ENCODE results near the gene GRIFIN. TPM values are rescaled to one million over a fixed set of nuclear protein-coding genes. Genes with fewer than 3 reads are reported as not detected.

The GRIFIN gene
- total RNA-seq, 1 donor from 2014 or later, result not detected

DNA sequence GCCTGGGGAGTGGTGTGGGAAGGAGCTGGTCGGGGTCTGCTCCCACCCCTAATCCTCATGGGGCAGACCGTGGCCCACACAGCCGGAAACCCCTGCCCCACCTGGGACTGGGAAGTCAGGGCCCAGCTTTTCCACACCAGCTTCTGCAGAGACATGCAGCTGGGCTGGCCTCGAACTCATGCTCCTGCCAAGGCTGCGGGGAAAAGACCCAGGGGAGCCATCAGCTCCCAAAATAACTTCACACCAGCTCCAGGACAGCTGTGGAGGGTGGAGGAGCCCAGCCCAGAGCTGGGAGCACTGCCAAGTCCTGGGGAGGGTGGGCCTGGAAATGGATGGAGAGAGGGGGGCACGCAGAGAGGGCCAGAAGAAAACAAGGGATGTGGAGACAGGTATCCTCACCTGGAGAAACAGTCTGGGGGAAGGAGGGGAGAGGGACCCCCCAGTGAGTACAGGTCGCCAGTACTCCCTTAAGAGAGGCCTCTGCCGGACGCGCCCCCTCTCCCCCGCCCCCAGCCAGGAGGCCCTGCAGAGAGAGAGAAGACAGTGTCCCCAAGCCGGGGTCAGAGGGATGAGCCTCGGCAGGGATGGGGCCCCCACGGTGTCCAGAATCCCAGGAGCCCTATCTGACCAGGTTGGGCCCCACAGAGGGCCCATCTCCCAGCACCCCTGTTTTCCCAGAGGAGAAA, 11.5 kb upstream of the GRIFIN start:
- no peak overlapping the region for H3K27ac Mint-ChIP-seq (ENCODE audit: unreplicated experiment)
- no peaks in the 10 kb centered on the region for H3K9me3 Mint-ChIP-seq (ENCODE audit: unreplicated experiment)
- no peak for DNase-seq (ENCODE audit: low spot score)
- TF ChIP-seq, protein P1, sequence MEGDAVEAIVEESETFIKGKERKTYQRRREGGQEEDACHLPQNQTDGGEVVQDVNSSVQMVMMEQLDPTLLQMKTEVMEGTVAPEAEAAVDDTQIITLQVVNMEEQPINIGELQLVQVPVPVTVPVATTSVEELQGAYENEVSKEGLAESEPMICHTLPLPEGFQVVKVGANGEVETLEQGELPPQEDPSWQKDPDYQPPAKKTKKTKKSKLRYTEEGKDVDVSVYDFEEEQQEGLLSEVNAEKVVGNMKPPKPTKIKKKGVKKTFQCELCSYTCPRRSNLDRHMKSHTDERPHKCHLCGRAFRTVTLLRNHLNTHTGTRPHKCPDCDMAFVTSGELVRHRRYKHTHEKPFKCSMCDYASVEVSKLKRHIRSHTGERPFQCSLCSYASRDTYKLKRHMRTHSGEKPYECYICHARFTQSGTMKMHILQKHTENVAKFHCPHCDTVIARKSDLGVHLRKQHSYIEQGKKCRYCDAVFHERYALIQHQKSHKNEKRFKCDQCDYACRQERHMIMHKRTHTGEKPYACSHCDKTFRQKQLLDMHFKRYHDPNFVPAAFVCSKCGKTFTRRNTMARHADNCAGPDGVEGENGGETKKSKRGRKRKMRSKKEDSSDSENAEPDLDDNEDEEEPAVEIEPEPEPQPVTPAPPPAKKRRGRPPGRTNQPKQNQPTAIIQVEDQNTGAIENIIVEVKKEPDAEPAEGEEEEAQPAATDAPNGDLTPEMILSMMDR (IDR thresholded peaks at IDR 0.05; ENCODE audit: unreplicated experiment), result no peak
- peaks cover 3% of the 10 kb centered on the region for H3K27me3 Mint-ChIP-seq (ENCODE audit: unreplicated experiment)
- peaks cover 2% of the 10 kb centered on the region for H3K4me1 Mint-ChIP-seq (ENCODE audit: unreplicated experiment)
- no peak overlapping the region for H3K4me3 Mint-ChIP-seq (ENCODE audit: unreplicated experiment)
- H3K36me3 Mint-ChIP-seq (ENCODE audit: low read depth, unreplicated experiment), result peaks cover 3% of the 10 kb centered on the region

DNA sequence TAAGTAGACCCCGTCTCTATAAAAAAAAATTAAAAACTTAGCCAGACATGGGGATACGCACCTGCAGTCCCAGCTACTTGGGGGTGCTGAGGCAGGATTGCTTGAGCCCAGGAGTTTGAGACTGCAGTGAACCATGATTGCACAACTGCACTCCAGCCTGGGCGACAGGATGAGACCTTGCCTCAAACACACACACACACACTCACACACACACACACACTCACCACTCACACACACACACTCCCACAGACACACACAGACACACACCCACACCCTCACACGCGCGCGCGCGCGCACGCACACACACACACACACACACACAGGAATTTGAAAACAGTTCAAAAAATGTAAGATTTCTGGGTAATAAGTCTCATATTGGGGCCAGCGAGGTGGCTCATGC, 8.7 kb upstream of the GRIFIN start:
- Mint-ChIP-seq H3K36me3 (ENCODE audit: low read depth, unreplicated experiment) (peaks cover 3% of the 10 kb centered on the region), H3K27ac (ENCODE audit: unreplicated experiment) (no peak overlapping the region), H3K27me3 (ENCODE audit: unreplicated experiment) (no peaks in the 10 kb centered on the region), H3K4me1 (ENCODE audit: unreplicated experiment) (peaks cover 2% of the 10 kb centered on the region), H3K4me3 (ENCODE audit: unreplicated experiment) (peak overlapping the region; percentile 12), H3K9me3 (ENCODE audit: unreplicated experiment) (no peaks in the 10 kb centered on the region)
- TF ChIP-seq, protein P1 (IDR thresholded peaks at IDR 0.05; ENCODE audit: unreplicated experiment), result no peak
- no peak for DNase-seq (ENCODE audit: low spot score)

DNA sequence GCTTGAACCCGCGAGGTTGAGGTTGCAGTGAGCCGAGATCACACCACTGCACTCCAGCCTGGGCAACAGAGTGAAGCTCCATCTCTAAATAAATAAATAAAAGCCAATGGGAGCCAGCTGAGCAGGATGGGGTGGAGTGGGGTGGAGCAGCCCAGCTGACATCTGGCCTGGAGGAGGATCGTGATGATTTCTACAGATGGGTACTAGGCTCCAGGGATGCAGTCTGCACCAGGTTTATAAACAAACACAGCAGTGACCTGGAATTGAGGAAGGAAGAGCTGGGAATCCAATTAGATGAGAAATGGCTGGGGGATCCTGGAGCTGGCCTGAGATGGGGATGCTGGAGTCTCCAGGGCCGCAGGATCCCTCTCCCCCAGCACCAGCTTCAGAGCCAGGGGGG, 7.3 kb upstream of the GRIFIN start:
- no peak overlapping the region for H3K27ac Mint-ChIP-seq (ENCODE audit: unreplicated experiment)
- TF ChIP-seq, protein P1 (IDR thresholded peaks at IDR 0.05; ENCODE audit: unreplicated experiment), result no peak
- no peak overlapping the region for H3K4me3 Mint-ChIP-seq (ENCODE audit: unreplicated experiment)
- peaks cover 3% of the 10 kb centered on the region for H3K36me3 Mint-ChIP-seq (ENCODE audit: low read depth, unreplicated experiment)
- H3K4me1 Mint-ChIP-seq (ENCODE audit: unreplicated experiment), result no peaks in the 10 kb centered on the region
- DNase-seq (ENCODE audit: low spot score), result no peak
- peaks cover 3% of the 10 kb centered on the region for H3K27me3 Mint-ChIP-seq (ENCODE audit: unreplicated experiment)
- H3K9me3 Mint-ChIP-seq (ENCODE audit: unreplicated experiment), result no peaks in the 10 kb centered on the region

DNA sequence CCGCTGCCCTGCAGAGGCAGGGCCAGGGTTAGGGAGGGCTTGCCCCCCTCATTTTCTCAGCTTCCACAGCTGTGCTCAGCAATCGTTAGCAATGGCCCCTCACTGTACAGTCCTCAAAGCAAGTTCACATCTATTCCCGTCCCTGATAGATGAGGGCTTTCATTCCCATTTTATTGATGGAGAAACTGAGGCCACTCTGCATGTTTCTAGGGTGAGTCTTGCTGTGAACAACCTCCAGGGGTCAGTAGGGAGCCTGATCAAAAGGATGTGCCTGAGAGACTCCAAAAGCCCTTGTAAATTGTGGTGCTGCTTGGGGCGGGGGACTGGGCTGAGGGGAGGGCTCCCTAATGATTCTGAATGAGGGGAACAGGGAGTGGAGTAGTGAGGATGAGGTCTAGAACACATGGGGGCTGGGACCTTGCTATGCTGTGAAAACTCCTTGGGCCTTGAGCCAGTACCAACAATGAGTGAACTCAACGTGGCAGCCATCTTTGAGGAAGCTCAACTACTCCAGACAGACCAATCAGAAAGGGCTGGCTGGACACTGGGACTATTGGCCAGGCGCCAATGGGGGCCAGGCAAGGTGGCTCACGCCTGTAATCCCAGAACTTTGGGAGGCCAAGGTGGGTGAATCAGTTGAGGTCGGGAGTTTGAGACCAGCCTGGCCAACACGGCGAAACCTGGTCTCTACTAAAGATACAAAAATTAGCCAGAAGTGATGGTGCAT, 6.7 kb upstream of the GRIFIN start:
- TF ChIP-seq, protein P1 (IDR thresholded peaks at IDR 0.05; ENCODE audit: unreplicated experiment), result no peak
- Mint-ChIP-seq H3K36me3 (ENCODE audit: low read depth, unreplicated experiment) (peaks cover 3% of the 10 kb centered on the region), H3K27me3 (ENCODE audit: unreplicated experiment) (peaks cover 3% of the 10 kb centered on the region), H3K9me3 (ENCODE audit: unreplicated experiment) (no peaks in the 10 kb centered on the region), H3K4me3 (ENCODE audit: unreplicated experiment) (no peak overlapping the region), H3K4me1 (ENCODE audit: unreplicated experiment) (no peaks in the 10 kb centered on the region), H3K27ac (ENCODE audit: unreplicated experiment) (no peak overlapping the region)
- no peak for DNase-seq (ENCODE audit: low spot score)

DNA sequence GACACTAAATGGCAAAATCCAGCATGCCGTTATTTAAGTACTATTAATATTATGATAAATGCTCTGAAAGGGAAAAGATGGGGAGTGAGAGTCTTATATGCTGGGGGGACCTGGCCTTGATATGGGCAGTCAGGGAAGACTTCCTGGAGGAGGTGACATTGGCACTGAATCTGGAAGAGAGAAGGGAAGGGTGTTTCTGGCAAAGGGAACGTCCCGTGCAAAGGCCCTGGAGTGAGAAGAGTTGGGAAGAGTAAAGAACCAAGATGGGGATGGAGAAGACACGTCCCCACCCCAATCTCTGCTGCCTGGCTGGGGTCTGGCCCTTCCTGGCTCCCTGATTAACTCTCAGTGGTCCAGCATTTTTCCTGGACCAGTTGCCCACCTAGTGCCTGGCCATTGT, 5.0 kb upstream of the GRIFIN start:
- Mint-ChIP-seq H3K36me3 (ENCODE audit: low read depth, unreplicated experiment) (peaks cover 3% of the 10 kb centered on the region), H3K4me3 (ENCODE audit: unreplicated experiment) (no peak overlapping the region), H3K27me3 (ENCODE audit: unreplicated experiment) (peaks cover 3% of the 10 kb centered on the region), H3K27ac (ENCODE audit: unreplicated experiment) (no peak overlapping the region), H3K9me3 (ENCODE audit: unreplicated experiment) (no peaks in the 10 kb centered on the region), H3K4me1 (ENCODE audit: unreplicated experiment) (no peaks in the 10 kb centered on the region)
- no peak for DNase-seq (ENCODE audit: low spot score)
- TF ChIP-seq, protein P1 (IDR thresholded peaks at IDR 0.05; ENCODE audit: unreplicated experiment), result no peak
